ENCODE results near the gene ADD1. TPM values are rescaled to one million over a fixed set of nuclear protein-coding genes. Genes with fewer than 3 reads are reported as not detected.

Gene ADD1
- total RNA-seq, 1 experiment from 2014 or later: 163 TPM

DNA sequence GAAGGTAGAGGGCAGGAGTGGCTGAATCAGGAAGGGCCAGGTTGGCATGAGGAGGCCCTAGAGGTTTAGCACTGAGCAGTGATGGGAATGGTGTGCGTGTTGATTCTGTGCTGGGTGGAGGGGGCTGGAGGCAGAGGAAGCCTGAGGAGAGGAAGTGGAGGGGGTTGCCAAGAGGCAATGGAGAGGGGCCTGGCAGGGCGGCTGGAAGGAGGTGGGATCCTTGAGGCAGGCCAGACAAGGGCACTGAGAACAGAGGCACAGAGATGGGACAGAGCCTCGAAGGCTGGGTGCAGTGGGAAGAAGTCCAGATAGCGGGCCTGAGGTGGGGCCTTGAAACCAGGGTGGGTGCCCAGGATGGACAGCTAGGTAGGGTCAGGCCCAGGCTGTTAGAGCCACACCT lies 26.5 kb upstream of the ADD1 start:
- Histone ChIP-seq H4K5ac (ENCODE audit: insufficient read length, low read depth, low read length) (no peak overlapping the region), H3K4ac (ENCODE audit: low read depth, low read length) (no peak overlapping the region), H3K9me3 (ENCODE audit: control insufficient read depth, low read depth, low read length) (no peaks in the 10 kb centered on the region), H2BK5ac (ENCODE audit: insufficient read length, low read length) (no peak overlapping the region), H2BK120ac (ENCODE audit: low read depth, low read length, poor library complexity, severe bottlenecking) (no peak overlapping the region), H3K4me2 (ENCODE audit: insufficient read depth, insufficient read length, low read length) (no peak overlapping the region), H3K79me1 (ENCODE audit: insufficient read depth, low read depth, low read length, poor library complexity, severe bottlenecking) (no peaks in the 10 kb centered on the region), H3K14ac (ENCODE audit: insufficient read depth, low read length) (no peak overlapping the region; the same call in 1 of the 2 replicates), H4K91ac (ENCODE audit: insufficient read length, low read depth, low read length) (no peak overlapping the region), H2BK12ac (ENCODE audit: insufficient read length, low read depth, low read length) (no peak overlapping the region), H3K23ac (ENCODE audit: insufficient read length, low read depth, low read length) (no peak overlapping the region), H3K27ac (ENCODE audit: insufficient read length, low read depth, low read length) (no peak overlapping the region), H2AK5ac (ENCODE audit: insufficient read length, low read length) (no peak overlapping the region), H2BK15ac (ENCODE audit: low read depth, low read length) (no peak overlapping the region), H3K79me2 (ENCODE audit: insufficient read depth, low read length) (no peaks in the 10 kb centered on the region), H3K9ac (ENCODE audit: extremely low read depth, insufficient read length, low read length) (no peak overlapping the region), H2AFZ (ENCODE audit: low read length) (no peak overlapping the region), H2BK20ac (ENCODE audit: low read depth, low read length, poor library complexity, severe bottlenecking) (no peak overlapping the region), H3K23me2 (ENCODE audit: insufficient read length, low read depth, low read length, poor library complexity, severe bottlenecking) (peaks cover 7% of the 10 kb centered on the region), H4K8ac (replicated peaks; ENCODE audit: insufficient read length, low read depth, low read length) (no peak overlapping the region), H3T11ph (ENCODE audit: low read length) (no peak overlapping the region), H3K56ac (ENCODE audit: insufficient read length, low read depth, low read length) (no peak overlapping the region), H3K27me3 (ENCODE audit: insufficient read depth, low read length) (no peaks in the 10 kb centered on the region), H4K20me1 (ENCODE audit: control insufficient read depth, insufficient read depth, insufficient read length) (no peaks in the 10 kb centered on the region), H3K18ac (ENCODE audit: insufficient read length, low read depth, low read length) (peak overlapping the region; percentile 7), H3K4me1 (ENCODE audit: insufficient read depth, low read length) (no peaks in the 10 kb centered on the region)
- H3K9me3 Mint-ChIP-seq: peaks cover 2 to 3% of the 10 kb centered on the region in 2 experiments; a peak in 2 of 5 replicates
- TF ChIP-seq, protein P1, sequence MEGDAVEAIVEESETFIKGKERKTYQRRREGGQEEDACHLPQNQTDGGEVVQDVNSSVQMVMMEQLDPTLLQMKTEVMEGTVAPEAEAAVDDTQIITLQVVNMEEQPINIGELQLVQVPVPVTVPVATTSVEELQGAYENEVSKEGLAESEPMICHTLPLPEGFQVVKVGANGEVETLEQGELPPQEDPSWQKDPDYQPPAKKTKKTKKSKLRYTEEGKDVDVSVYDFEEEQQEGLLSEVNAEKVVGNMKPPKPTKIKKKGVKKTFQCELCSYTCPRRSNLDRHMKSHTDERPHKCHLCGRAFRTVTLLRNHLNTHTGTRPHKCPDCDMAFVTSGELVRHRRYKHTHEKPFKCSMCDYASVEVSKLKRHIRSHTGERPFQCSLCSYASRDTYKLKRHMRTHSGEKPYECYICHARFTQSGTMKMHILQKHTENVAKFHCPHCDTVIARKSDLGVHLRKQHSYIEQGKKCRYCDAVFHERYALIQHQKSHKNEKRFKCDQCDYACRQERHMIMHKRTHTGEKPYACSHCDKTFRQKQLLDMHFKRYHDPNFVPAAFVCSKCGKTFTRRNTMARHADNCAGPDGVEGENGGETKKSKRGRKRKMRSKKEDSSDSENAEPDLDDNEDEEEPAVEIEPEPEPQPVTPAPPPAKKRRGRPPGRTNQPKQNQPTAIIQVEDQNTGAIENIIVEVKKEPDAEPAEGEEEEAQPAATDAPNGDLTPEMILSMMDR (conservative IDR thresholded peaks at IDR 0.05): no peak
- H3K27ac Mint-ChIP-seq: peak overlapping the region in 1 of 3 experiments; percentile 75; a peak in 2 of 7 replicates
- WGBS (ENCODE audit: extremely low coverage, insufficient read length, low lambda C conversion rate): no CpG with 5 or more reads among the region's 4 CpGs
- peak overlapping the region; percentile 51 to 74 for H3K4me3 Mint-ChIP-seq
- H3K36me3 Mint-ChIP-seq (ENCODE audit: insufficient read depth in 1 of 3, low read depth in 3 of 3): peaks cover 7 to 11% (median 11%) of the 10 kb centered on the region in 3 experiments; a peak in 6 of 7 replicates
- peaks cover 10% of the 10 kb centered on the region for H3K27me3 Mint-ChIP-seq (ENCODE audit: low read depth)
- DNase-seq: no peak
- H3K4me1 Mint-ChIP-seq: peaks cover 26 to 28% of the 10 kb centered on the region in 2 experiments
